ENCODE measurements around the gene QKI. TPM values are rescaled to one million over a fixed set of nuclear protein-coding genes. Genes with fewer than 3 reads are reported as not detected.

The QKI gene
- total RNA-seq, 1 donor, result 212 TPM

DNA sequence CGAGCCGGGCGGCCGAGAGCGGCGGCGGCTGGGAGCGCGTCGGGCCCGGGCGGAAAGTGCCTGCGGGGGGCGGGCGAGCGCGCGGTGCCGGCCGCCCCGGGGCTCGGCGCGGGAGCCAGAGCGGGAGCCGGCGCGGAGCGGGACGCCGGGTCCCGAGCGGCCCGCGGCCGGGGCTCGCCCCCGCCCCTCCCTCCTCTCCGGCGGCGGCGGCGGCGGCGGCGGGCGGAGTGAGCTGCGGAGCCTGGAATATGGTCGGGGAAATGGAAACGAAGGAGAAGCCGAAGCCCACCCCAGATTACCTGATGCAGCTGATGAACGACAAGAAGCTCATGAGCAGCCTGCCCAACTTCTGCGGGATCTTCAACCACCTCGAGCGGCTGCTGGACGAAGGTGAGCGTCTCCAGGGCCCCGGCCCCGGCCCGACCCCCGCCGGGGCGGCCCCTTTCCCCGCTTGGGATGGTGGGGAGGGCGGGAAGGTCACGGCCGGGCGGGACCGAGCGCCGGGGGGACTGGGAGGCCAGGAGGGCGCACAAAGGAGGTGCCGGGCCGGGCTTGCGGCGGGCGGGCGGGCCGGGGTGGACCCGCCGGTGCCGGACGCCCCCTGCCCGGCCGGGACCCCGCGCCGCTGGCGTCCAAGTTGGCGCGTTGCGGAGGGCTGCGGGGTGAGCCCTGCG, 565 bp downstream of the QKI start:
- H3K79me2 ChIP-seq (ENCODE audit: insufficient read depth, low read length), result peaks cover 51% of the 10 kb centered on the region
- TF ChIP-seq, protein P1, sequence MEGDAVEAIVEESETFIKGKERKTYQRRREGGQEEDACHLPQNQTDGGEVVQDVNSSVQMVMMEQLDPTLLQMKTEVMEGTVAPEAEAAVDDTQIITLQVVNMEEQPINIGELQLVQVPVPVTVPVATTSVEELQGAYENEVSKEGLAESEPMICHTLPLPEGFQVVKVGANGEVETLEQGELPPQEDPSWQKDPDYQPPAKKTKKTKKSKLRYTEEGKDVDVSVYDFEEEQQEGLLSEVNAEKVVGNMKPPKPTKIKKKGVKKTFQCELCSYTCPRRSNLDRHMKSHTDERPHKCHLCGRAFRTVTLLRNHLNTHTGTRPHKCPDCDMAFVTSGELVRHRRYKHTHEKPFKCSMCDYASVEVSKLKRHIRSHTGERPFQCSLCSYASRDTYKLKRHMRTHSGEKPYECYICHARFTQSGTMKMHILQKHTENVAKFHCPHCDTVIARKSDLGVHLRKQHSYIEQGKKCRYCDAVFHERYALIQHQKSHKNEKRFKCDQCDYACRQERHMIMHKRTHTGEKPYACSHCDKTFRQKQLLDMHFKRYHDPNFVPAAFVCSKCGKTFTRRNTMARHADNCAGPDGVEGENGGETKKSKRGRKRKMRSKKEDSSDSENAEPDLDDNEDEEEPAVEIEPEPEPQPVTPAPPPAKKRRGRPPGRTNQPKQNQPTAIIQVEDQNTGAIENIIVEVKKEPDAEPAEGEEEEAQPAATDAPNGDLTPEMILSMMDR (IDR thresholded peaks at IDR 0.05; ENCODE audit: extremely low read depth, low read depth, low read length), result no peak
- no peaks in the 10 kb centered on the region for H3K9me3 ChIP-seq (ENCODE audit: low read depth, low read length)
- H3K4me3 ChIP-seq (ENCODE audit: insufficient read depth, low read length), result peak overlapping the region; percentile 98
- peak overlapping the region; percentile 94 for H3K4me2 ChIP-seq (ENCODE audit: insufficient read depth, low read length)
- peak; percentile 94 for DNase-seq (ENCODE audit: insufficient read length, low spot score, missing footprints)
- H2AFZ ChIP-seq (ENCODE audit: low read length), result peak overlapping the region; percentile 70
- no peaks in the 10 kb centered on the region for H3K36me3 ChIP-seq (ENCODE audit: insufficient read depth, low read length)
- H3K27me3 ChIP-seq (ENCODE audit: insufficient read depth, low read length), result no peaks in the 10 kb centered on the region
- peak overlapping the region; percentile 91 for H3K27ac ChIP-seq (ENCODE audit: low read depth, low read length)
- H3K4me1 ChIP-seq (ENCODE audit: insufficient read depth, low read length), result peaks cover 28% of the 10 kb centered on the region
- peaks cover 17% of the 10 kb centered on the region for H4K20me1 ChIP-seq (ENCODE audit: insufficient read depth, low read length)

DNA sequence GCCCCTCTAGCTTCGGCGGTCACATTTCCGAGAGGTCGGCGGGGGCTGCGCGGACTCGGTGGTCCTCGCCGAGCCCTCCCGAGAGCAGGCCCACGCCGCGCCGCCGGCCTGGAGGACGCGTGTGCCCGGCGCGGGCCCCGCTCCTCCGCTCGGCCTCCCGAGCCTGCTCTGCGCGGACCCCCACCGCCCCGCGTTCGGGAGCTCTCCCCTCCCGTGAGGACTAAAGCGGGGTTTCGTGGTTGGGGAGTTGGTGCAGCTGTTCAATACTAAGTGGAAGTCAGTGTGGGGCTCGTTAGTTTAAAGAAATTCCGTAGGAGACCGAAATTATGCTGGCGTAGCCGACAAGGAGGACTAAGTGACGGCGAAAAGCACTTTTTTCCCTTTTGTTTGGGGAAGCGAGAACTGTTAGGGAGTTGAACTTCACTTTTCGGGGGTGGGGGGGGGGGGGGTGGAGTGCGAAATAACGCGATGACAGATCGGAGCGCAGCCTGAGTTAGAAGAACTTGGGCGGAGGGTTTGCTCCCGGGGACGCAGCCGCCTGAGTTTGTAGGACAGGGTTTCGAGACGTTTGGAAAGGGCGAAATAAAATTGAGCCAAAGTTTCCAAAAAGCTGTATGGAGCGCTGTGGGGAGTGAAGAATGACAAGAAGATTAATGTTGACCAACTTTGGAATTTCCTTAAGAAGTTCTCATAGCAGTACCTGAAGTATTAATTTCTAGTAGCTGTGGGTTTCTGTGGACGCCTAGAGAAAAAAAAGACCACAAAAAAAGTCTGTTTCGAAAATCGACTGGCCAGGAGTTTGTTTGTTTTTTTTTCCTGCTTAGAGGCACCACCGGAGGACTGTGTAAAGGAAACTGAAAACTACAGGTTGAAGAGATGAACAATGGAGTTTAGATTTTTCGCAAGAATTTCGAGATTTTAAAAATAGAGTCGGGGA, 1.4 kb downstream of the QKI start:
- Histone ChIP-seq H3K79me2 (ENCODE audit: insufficient read depth, low read length) (peaks cover 59% of the 10 kb centered on the region), H3K4me3 (ENCODE audit: insufficient read depth, low read length) (peak overlapping the region; percentile 98), H2AFZ (ENCODE audit: low read length) (peak overlapping the region; percentile 81), H3K9me3 (ENCODE audit: low read depth, low read length) (no peaks in the 10 kb centered on the region), H3K27ac (ENCODE audit: low read depth, low read length) (peak overlapping the region; percentile 91), H4K20me1 (ENCODE audit: insufficient read depth, low read length) (peaks cover 17% of the 10 kb centered on the region), H3K4me1 (ENCODE audit: insufficient read depth, low read length) (peaks cover 34% of the 10 kb centered on the region), H3K36me3 (ENCODE audit: insufficient read depth, low read length) (no peaks in the 10 kb centered on the region), H3K4me2 (ENCODE audit: insufficient read depth, low read length) (peak overlapping the region; percentile 94), H3K27me3 (ENCODE audit: insufficient read depth, low read length) (no peaks in the 10 kb centered on the region)
- peak; percentile 93 for DNase-seq (ENCODE audit: insufficient read length, low spot score, missing footprints)
- TF ChIP-seq, protein P1 (IDR thresholded peaks at IDR 0.05; ENCODE audit: extremely low read depth, low read depth, low read length), result no peak

DNA sequence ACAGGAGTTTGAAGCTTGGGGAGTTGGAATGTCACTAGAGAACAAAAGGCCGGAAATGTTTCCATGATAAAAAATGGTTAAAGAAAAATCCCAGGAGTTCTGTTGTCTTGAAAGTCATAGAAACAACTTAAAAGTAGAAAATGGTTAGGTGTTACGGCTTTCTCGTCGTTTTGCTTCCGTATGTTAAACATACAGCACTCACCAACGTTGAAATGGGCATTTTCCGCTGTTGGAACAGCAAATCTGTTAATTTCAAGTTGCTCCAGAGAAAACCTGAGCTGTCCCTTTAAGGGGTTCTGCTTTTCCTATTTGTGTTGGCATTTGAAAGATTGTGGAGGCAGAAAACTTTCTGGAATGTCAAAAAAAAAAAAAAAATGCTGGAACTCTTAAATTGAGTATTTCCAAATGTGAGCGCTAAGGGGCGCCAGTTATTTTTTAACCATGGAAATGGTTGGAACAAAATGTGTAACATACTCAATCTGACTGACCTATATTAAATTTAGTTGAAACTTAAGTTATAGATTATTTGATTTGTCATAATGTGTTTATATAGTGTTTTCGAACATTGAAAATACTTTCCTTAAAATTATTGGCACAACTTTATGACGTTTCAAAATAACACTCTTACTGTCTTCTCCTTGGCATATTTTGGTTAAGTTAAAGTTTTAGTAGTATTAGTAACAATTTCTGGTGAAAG, 2.2 kb downstream of the QKI start:
- Histone ChIP-seq H3K27ac (ENCODE audit: low read depth, low read length) (peak overlapping the region; percentile 91), H3K9me3 (ENCODE audit: low read depth, low read length) (no peaks in the 10 kb centered on the region), H2AFZ (ENCODE audit: low read length) (peak overlapping the region; percentile 81)

More for the DNA sequence above, 2.2 kb downstream of the QKI start:
- peaks cover 67% of the 10 kb centered on the region for H3K79me2 ChIP-seq (ENCODE audit: insufficient read depth, low read length)
- no peaks in the 10 kb centered on the region for H3K27me3 ChIP-seq (ENCODE audit: insufficient read depth, low read length)
- TF ChIP-seq, protein P1 (IDR thresholded peaks at IDR 0.05; ENCODE audit: extremely low read depth, low read depth, low read length), result peak; percentile 58
- no peaks in the 10 kb centered on the region for H3K36me3 ChIP-seq (ENCODE audit: insufficient read depth, low read length)
- peaks cover 21% of the 10 kb centered on the region for H4K20me1 ChIP-seq (ENCODE audit: insufficient read depth, low read length)
- DNase-seq (ENCODE audit: insufficient read length, low spot score, missing footprints), result peak; percentile 87
- H3K4me3 ChIP-seq (ENCODE audit: insufficient read depth, low read length), result peak overlapping the region; percentile 98
- peak overlapping the region; percentile 94 for H3K4me2 ChIP-seq (ENCODE audit: insufficient read depth, low read length)
- H3K4me1 ChIP-seq (ENCODE audit: insufficient read depth, low read length), result peaks cover 34% of the 10 kb centered on the region
